HG02571 (cell line): Measurements from ENCODE around the gene CDCA5.

Experiments
- ATAC-seq: cut with Tn5 transposase; IDR thresholded peaks from one replicate; pipeline ENCODE4 v1.9.1; 2021; ENCODE audit warnings: mild to moderate bottlenecking, moderate library complexity; ENCODE audit not compliant: unreplicated experiment

Gene CDCA5

GRCh38 chr11:65047581-65048422 is 36.0 kb downstream of the CDCA5 start:
- no peak for ATAC-seq

GRCh38 chr11:65045728-65046127 is 38.1 kb downstream of the CDCA5 start:
- no peak for ATAC-seq

- no peak for ATAC-seq
Observed at GRCh38 chr11:65045061-65045460, 38.8 kb downstream of the CDCA5 start.

GRCh38 chr11:65043881-65044501 is 39.8 kb downstream of the CDCA5 start:
- no peak for ATAC-seq

GRCh38 chr11:65042891-65043290 is 40.9 kb downstream of the CDCA5 start:
- no peak for ATAC-seq

- ATAC-seq, result peak; percentile 85
Observed at GRCh38 chr11:65040847-65041622, 42.8 kb downstream of the CDCA5 start, which contains the start of gene SAC3D1. Gene SAC3D1, plus strand, starts transcription at chr11:65041210. Its CDS starts 83 bp downstream, at chr11:65041293.

GRCh38 chr11:65040520-65040846 is 43.4 kb downstream of the CDCA5 start:
- no peak for ATAC-seq

- ATAC-seq, result no peak
Observed at GRCh38 chr11:65036931-65037330, 46.9 kb downstream of the CDCA5 start.

- no peak for ATAC-seq
Observed at GRCh38 chr11:65035579-65035978, 48.3 kb downstream of the CDCA5 start.

- no peak for ATAC-seq
Observed at GRCh38 chr11:65034423-65034822, 49.4 kb downstream of the CDCA5 start.

- ATAC-seq, result no peak
Observed at GRCh38 chr11:65032216-65032615, 51.6 kb downstream of the CDCA5 start.
